Right renal cortex interstitium (tissue), 3 donors: Measurements from ENCODE around the gene POU2F1. TPM values are rescaled to one million over a fixed set of nuclear protein-coding genes. Genes with fewer than 3 reads are reported as not detected.

Experiments
- DNase-seq, 3 donors: peaks; one replicate each; pipeline ENCODE4 v3.0.0-alpha.2; 2013; ENCODE audit warnings: low read depth in 3 of 3, low spot score in 2 of 3
- polyA plus RNA-seq, 3 donors: library from polyadenylated mRNA; unstranded; fragments of 120-200 nt; gene quantifications; one replicate each; pipeline ENCODE4 v1.2.1, GENCODE V29; 2013; ENCODE audit not compliant: insufficient read length in 3 of 3

The POU2F1 gene
- polyA plus RNA-seq, 3 donors = 13.7 to 15.3 (median 14.6) TPM

DNA sequence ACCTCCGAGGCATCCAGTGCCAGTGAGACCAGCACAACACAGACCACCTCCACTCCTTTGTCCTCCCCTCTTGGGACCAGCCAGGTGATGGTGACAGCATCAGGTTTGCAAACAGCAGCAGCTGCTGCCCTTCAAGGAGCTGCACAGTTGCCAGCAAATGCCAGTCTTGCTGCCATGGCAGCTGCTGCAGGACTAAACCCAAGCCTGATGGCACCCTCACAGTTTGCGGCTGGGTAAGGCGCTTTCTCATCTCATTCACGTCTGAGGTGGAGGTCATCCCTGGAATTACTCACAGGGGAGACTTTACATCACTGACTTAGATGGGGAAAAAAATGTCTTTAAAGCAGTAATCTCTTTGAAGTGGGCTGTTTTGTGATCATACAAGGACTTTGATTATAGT is 191.4 kb downstream of the POU2F1 start:
- DNase-seq = no peak

DNA sequence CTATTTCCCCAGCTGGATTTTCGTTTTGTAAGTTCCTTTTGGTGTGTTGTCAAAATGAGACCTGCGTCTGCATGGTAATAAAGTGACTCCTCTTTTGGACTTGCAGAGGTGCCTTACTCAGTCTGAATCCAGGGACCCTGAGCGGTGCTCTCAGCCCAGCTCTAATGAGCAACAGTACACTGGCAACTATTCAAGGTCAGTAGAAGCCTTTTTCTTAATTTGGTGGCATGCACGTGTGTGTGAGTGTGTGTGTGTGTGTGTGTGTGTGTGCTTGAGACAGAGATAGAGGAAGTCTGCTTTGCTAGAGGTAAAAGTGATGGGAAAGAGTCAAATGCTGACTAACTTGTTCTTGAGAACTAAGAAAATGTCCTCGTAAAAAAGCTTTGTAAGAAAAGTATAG is 192.2 kb downstream of the POU2F1 start:
- DNase-seq = no peak

DNA sequence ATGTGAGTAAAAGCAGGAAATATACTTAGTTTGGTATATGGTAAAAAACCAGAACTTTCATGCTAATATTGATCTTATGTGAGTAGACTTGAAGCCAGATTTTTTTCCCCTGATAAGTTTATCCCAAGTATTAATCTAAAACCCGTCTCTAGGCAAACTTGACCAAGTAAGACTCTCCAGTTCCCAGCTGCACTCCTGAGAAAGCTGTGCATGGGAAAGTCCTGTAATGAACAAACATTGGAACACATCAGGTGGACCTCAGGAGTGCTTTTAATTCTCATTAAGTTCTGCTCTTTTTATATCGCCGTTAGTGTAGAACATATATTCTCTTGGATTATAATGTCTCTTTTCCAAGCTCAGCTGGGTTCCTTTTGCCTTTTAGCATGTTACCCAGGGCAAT is 192.6 kb downstream of the POU2F1 start:
- no peak for DNase-seq

DNA sequence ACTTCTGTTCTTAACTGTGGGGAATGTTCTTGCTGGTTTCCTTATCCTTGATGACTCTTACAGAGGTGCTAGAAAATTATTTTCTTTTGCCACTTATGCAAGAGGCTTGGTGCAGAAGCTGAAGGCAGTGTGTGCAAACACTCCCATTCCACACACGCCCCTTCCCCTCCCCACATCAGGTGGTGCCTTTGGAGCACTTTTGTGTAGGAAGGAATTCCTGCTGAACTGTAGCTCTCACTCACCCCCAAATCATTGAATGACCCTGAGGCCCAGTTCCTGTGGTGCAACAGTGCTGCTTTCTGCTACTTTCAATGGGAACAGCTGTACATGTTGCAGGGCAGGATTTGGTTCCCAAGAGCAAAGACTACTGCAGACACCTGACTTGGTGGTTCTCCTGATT is 195.8 kb downstream of the POU2F1 start:
- DNase-seq = no peak

DNA sequence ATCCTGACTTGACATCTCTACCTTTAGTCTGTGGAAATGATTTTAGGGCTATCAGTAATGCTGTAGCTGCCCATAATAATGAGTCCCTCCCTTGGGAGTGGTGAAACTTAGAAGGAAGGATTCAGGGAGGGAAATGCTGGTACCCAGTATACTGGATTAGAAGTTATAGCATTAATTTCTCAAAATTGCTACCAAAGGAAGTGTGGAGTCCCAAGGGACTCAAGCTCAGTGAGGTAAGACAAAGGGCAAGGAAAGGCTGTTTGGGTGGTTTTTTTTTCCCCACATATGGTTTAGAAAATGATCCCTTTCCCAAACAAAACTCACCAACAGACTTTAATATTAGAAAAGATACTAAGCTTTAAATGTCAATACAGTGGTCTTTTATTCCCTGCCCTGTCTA is 197.7 kb downstream of the POU2F1 start:
- DNase-seq = no peak

DNA sequence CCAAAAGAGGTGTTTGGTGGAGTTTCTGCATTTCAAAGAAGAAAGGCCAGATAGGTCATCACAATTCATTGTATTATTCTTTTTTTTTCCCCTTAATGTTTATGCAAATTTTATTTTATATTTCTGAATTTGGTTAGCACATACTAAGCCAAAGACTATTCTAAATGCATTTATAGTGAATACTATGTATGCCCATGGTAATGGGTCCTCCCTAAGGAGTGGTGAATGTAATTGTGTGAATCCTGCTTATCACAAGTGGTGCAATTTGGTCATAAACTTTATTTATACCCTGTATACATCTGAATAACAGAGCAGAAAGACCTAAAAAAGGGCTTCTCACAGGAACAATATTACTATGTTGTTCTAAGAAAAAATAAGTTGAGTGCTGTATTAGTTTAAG is 198.6 kb downstream of the POU2F1 start:
- no peak for DNase-seq

DNA sequence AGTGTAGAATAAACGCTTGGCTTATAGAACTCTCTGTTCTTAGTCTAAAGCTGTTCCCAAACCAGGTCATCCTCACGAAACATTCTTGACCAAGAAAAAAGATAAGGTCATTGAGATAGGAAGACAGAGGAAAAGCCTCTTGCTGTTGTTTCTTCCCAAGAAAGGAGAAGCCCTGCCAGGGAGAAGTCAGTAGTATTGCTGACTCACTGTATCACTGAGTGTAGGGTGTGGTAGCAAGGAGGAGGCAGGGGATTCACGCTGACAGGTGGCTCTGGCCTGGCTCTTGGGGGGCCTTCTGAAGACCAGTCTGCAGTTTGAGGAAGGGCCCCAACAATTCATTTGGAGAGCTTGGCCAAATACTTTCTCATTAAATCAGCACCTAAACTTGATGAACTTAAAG is 199.8 kb downstream of the POU2F1 start:
- DNase-seq = no peak

DNA sequence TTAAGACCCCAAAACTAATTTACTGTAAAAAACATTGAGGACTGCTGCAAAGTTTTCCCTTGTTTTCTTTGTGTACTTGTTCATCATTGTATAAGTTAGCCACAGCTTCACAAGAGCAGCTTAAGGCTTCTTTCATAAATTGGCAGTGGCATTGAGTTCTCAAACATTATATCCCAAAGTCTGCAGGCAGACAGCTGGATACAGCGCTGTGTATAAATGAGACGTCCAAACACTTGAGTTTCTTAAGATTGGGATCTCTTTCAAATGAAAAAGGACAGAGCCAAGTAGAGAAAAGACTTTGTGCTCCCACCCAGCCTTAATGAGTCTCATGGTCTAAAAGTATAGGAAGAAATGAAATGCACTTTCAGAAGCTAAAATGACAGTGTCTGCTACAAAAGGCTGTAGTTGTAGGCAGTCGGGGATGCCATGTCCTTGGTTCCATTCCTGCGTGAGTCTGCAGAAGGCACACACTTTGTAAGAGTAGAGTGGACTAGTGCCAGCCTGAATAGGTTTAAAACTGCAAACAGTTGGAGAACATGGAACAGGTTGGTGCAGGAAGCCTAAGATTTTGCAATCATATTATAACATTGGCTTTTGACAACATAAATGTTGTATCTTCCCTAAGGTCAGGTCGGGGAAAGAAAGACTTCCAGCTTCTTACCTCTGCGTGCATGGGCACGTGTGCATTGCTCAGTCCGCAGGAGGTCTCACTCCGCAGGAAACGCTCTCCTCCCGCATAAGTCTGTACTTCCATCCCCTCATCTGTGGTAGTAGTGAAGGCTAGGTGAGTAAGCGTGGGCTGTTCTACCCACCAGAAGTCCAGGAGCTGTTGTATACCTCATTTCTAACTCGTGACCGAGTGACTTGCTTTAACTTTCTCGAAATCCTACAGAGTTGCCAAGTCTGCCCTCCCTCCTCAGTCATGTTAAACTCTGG is 203.3 kb downstream of the POU2F1 start:
- DNase-seq = no peak

DNA sequence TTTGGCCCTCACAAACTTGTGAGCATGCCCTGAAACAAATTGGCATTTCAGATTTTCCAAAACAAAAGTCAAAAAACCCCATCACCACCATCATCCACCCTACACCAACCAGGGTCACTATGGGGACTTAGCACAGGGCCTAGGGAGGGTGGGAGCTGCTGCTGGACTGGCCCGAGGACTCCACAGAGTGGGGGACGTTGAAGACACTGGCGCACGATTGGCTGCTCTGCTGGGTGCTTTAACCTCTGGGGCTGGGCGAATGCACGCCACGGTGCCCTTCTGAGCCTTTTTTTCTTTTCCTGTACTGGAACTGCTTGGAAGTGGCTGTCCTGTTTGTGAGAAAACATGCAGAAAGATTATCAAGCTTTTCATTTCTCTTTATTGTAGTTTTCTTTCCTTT is 204.8 kb downstream of the POU2F1 start:
- no peak for DNase-seq

DNA sequence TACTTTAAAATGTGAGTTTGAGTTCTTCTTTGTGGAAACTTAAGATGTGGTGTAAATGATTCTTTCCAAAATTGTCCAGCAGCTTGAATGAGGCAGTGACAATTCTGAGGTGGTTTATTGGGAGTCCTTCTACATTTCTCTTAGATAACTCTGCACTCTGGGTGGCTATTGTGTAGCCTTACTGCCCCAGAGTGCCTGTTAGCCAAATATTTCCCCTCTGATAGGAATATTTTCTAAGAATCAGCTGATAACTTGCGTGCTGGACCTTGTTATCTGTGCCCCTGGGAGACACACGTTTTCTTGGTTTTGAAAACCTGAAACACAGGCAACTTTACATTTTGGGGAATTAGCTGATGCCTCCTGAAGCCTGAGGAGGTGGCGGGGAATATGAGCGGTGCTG is 206.0 kb downstream of the POU2F1 start:
- no peak for DNase-seq

DNA sequence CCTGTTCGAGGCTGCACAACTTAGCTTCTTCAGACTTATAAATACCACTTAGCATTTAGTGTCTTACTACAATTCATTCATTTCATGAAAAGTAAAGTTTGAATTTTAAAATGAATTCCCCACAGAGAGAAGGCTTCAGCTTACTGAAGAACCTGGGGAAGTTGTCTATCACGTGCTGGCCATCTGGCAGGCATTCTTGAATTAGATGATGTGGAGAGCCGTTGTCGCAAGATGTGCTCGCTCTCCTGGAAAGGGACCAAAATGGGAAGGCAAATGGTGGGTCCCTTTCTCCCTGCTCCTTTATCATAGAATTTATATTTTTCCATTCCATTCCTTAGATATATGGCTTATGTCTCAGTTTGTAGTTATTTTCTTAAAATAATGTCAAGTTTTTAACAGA is 207.2 kb downstream of the POU2F1 start:
- DNase-seq = no peak

DNA sequence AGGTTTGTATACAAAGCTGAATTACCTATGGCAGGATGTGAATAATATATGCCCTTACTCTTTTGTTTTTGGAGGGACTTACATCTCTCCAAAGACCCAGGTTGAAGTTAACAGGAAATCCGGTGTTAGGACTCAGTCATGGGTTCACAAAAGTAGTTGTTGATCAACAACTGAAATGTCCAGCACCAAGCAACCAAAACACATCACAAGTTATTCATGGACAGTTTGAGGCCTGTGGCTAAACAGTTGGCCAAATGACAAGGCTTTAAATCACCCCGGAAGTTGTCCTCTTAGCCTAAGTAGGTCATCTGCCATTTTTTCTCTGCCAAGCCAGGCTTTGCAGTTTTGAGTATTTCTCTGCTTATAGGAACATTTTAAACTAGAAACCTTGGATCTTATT is 207.7 kb downstream of the POU2F1 start:
- DNase-seq = no peak

DNA sequence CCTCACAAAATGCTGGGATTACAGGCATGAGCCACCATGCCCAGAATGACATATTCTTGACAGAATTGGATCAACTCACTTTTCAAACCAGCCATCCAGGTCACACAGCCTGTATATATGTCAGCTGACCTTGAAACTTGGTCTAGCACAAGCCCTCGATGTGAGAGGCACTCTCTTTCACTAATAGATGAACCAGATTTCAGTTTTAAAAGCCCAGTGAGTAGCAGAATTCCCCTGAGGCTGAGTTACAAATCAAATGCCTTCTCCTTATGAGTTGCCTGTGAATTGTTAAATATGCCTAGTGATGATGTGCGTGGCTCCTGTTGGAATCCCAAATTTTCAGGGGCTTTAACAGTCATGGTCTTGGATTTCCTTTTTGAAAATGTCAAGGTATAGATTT is 208.9 kb downstream of the POU2F1 start:
- DNase-seq = no peak

DNA sequence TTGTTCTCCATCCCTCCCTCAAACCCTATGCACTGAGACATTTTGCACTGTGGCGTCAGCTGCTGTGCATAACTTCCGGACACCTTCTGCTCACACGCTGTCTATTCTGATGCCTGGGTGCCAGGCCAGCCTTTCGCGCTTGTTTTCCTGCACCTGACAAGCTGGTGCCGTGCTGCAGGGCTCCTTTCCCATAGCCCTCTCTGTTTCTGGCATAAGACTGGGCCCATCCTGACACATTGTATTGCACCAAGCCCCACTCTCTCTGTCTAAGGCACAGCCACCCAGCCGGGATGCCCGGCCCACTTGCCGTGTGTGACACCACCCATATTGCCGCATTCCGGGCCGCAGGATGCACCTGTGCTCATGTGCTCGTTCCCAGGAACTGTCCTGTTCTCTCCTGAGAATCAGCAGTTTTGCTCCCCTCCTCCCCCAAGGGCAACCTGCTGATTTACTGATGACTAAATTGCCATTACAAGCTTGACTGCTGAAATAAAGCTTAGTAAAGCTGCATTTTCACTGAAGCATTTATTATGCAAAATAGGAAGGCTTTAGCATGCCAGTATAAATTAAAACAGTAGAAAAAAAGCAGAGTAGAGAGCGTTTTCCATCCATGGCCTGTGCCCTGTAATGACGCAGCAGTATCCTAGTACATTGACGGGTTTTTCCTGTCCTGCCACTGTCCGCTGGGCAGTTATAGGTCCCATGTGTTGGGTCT is 209.6 kb downstream of the POU2F1 start:
- DNase-seq = no peak

DNA sequence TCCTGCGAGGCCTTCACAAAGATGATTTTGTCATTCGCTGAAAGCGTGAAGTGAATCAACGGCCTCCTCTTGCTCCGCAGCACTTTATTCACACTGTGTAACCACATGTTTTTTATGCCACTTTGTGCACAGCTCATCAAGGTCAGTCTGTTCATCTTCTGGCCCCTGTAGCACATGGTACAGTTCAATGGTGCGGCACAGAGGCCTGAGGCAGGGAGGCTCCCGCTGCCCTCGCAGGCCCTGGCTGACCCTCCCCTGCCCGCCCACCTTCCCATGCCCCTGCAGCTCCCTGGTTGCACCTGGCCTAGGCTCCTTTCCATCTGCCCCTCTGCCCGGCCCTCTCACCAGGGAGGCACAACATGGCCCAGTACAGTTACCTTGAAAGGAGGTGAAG is 210.2 kb downstream of the POU2F1 start:
- no peak for DNase-seq

DNA sequence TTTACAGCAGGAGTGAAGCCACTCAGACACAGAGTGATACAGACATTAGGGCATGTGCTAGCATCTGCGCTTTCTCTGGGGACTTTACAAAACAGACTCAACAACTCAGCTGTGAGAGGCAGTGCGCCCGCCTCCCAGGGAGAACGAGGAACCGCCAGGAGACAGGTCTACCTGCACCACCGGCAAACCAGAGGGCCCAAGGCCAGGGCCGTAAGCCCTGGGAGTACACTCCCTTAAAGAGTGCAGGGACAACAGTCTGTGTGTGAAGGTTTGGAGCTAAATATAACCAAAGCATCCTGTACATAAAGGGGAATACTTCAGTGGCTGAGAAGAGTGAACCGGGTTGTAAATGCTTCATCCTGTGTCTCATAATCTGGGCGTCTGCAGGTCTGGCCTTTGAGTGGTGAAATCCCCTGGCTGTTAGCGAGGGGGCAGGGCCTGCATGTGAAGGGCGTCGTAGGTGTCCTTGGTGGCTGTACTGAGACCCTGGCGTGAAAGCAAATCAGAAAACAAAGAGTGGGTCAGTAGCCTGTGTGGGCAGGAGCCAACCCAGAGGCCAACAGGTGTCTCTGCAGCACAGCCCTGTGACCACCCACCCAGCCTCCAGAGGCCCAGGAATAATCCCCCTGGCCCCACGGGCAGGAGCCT is 210.7 kb downstream of the POU2F1 start:
- DNase-seq = no peak

DNA sequence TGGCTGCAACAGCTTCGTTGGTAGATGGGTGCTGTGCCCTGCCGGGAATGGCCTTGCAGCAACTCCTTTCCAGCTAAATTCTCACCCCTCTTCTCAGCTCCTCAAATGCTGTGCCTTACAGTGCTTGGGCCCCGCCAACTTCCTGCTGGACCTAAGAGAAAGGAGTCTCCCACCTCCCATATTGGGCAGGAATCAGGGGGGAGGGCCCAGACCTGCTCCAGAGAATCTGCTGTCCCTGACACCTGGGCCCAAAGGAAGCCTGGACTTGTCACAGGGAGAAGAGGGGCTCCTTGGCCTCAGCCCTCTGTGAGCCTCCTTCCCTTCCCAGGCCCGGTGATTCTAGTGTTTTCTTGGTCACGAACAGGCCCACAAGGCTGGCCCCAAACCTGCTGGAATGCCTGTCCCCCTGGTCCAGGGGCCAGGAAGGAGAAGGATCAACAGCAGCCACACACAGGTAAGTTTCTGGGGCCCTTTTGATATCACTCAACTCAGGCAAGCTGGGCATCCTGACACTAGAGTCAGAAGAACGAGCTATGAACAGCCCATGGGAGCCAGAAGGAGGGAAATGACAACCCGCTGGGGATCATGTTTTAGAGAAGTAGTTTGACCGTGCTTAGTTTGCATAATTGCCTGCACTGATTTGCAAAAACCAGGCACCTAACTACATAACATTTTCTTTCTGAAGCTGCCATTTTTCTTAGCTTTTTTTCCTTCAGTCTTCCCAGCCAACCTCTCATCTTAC is 211.4 kb downstream of the POU2F1 start:
- DNase-seq = no peak

DNA sequence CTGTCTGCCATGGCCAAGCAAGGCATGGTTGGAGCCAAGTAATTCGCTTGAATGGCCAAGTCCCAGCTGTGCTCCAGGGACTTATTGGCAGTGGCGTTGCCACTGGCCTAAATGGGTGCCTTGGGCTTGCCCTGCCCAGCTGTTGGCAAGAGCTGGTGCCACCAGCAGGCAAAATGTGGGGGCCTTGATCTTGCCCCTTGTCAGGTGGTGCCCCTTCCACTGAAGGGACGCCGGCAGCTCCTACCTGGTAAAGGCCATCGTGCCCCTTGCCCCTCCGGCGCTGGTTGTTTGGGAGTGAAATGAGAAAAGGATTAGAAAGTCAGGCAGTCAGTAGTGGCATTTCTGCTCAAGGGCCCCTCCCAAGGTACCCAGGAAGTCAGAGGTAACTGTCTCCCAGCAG is 212.1 kb downstream of the POU2F1 start:
- no peak for DNase-seq

DNA sequence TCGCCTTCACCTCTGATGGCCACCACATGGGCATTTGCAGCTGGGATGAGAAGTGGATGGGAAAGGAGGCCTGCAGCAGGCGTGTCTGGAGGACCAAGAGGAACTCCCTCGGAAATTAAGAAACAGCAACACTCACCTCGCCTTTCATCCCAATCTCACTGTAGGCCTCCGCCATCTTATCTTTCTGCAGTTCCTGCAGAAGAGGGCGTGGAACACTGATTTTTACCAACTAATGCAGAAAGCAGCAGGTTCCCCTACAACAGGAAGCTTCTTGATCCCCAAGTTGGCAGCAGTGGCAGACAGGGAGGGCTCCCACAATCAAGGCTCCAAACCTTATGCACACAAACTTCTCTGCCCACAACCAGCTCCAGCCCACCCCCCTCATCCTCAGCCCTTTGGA is 213.2 kb downstream of the POU2F1 start:
- no peak for DNase-seq

DNA sequence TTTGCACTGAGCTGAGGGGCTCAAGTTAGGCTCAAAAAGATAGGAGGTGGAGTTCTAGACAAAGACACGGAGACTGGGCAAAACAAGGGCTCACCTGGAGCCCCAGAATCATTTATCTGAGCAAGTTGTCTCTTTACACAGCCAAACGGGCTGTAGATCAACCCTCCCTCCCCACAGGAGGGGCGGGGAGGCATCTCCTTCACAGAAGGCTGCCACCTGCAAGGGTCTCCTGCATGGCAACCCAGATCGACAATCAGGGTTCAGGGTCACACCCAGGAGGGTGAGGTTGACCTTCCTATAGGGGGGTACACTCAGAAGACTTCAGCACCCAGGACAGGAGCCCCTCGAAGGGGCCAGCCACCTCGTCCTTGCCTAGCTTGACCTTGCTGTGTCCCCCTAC is 213.6 kb downstream of the POU2F1 start:
- no peak for DNase-seq

DNA sequence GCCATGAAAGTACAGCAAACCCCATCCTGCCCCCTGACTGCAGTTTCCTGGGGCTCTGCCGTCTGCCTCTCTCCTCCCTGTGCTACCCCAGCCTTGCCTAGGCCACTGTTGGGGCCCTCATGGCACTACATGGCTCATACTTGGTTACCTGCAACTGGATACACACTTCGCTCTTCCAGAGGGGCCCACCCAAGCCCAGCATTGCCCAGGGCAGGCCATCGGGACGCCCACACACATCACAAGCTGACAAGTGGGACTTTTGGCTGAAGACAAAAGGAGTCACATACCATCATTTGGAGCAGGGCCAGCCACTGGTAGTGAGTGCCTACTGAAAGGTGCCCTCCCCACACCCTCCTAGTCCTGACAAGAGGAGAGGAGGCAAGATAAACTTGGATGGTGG is 214.8 kb downstream of the POU2F1 start:
- no peak for DNase-seq
